Smooth muscle cell (in vitro differentiated cells): ENCODE measurements around the gene MTSS2. TPM values are rescaled to one million over a fixed set of nuclear protein-coding genes. Genes with fewer than 3 reads are reported as not detected.
A peak's percentile ranks its signal among the peaks of the same experiment; 100 is the strongest.

Source experiments
- DNase-seq: peaks from one replicate; lab custom pipeline; 2025; ENCODE audit not compliant: unreplicated experiment; lab: John Stamatoyannopoulos, UW
- H2AFZ ChIP-seq: fragments of 200-600 bp; sonication (generic); 2 replicates; pipeline ENCODE4 v1.6.0; 2016; ENCODE audit warnings: antibody characterized with exemption, low read depth, mild to moderate bottlenecking
- H3F3A ChIP-seq: fragments of 200-600 bp; sonication (generic); 2 replicates; pipeline ENCODE4 v1.6.0; 2017; ENCODE audit warnings: antibody characterized with exemption, low read depth
- H3K27ac ChIP-seq: fragments of 200-600 bp; sonication (generic); 2 replicates; pipeline ENCODE4 v1.5.1; 2016; ENCODE audit warnings: low read depth, mild to moderate bottlenecking
- H3K27me3 ChIP-seq: fragments of 200-600 bp; sonication (generic); 2 replicates; pipeline ENCODE4 v1.6.1; 2016; ENCODE audit warnings: low read depth, mild to moderate bottlenecking
- H3K36me3 ChIP-seq: fragments of 200-600 bp; sonication (generic); 2 replicates; pipeline ENCODE4 v1.5.1; 2016; ENCODE audit warnings: low read depth
- H3K4me1 ChIP-seq: fragments of 200-600 bp; sonication (generic); 2 replicates; pipeline ENCODE4 v1.5.1; 2016; ENCODE audit warnings: low read depth
- H3K4me2 ChIP-seq: fragments of 200-600 bp; sonication (generic); 2 replicates; pipeline ENCODE4 v1.6.0; 2016; ENCODE audit warnings: mild to moderate bottlenecking
- H3K4me3 ChIP-seq: fragments of 200-600 bp; sonication (generic); 2 replicates; pipeline ENCODE4 v1.5.1; 2016; ENCODE audit warnings: mild to moderate bottlenecking
- H3K79me2 ChIP-seq: fragments of 200-600 bp; sonication (generic); 2 replicates; pipeline ENCODE4 v1.6.0; 2016; ENCODE audit warnings: low read depth, mild to moderate bottlenecking
- H3K9ac ChIP-seq: fragments of 200-600 bp; sonication (generic); 2 replicates; pipeline ENCODE4 v1.6.0; 2016; ENCODE audit warnings: low read depth
- H3K9me3 ChIP-seq: fragments of 200-600 bp; sonication (generic); replicated peaks from 2 replicates; pipeline ENCODE4 v1.5.1; 2016; ENCODE audit warnings: low read depth
- H4K20me1 ChIP-seq: fragments of 200-600 bp; sonication (generic); 2 replicates; pipeline ENCODE4 v1.6.0; 2016; ENCODE audit warnings: low read depth
- WGBS: methylation state at CpG from one replicate; pipeline ENCODE4 v1.1.7; 2016; ENCODE audit warnings: low lambda C conversion rate; 5-methylcytosine and 5-hydroxymethylcytosine counted together
- polyA plus RNA-seq: library from polyadenylated mRNA; unstranded; fragments of >200 nt; fragmentation: Nextera tagmentation; extraction: Ambion mirVana; gene quantifications from 2 replicates; pipeline ENCODE4 v1.2.1, GENCODE V29; 2016
- total RNA-seq: library from RNA; depleted of rRNA; stranded (reverse); fragments of >200 nt; gene quantifications from 2 replicates; pipeline ENCODE4 v1.2.3, GENCODE V29; 2014
- TF ChIP-seq, protein P1 (sequence below): fragments of 200-600 bp; sonication (generic); IDR thresholded peaks from 2 replicates; pipeline ENCODE4 v1.5.1; 2017; ENCODE audit warnings: borderline replicate concordance, mild to moderate bottlenecking, antibody characterized with exemption; ENCODE audit not compliant: insufficient read depth, poor library complexity, severe bottlenecking

Gene MTSS2
- total and polyA plus RNA-seq, 2 experiments from 2014 or later = 4.2 to 19.5 TPM

DNA sequence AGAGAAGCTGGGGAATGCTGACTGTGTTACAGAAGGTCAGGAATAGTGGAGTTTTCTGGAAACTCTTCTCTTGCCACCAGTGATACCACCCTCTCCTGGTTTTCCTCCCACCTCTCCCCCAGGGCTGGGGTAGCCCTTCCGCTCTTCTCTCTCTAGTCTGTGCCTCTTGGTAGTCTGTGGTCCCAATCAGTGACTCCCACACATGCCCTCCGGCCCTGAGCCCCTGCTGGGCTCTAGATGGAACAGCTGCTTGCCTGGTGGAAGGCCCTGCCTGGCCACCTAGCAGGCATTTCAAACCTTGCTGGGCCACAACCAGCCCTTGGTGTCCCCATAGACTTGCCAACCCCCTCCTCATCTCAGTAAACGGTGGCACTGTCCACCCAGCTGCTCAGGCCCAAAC lies 15.2 kb upstream of the MTSS2 start:
- peaks cover 10% of the 10 kb centered on the region for H3K4me1 ChIP-seq
- no peak overlapping the region for H3K4me2 ChIP-seq
- H3K9ac ChIP-seq = no peak overlapping the region
- no peaks in the 10 kb centered on the region for H3K36me3 ChIP-seq
- H3K27me3 ChIP-seq = no peaks in the 10 kb centered on the region
- H3K27ac ChIP-seq = no peak overlapping the region
- H3F3A ChIP-seq = peaks cover 9% of the 10 kb centered on the region
- no peaks in the 10 kb centered on the region for H3K9me3 ChIP-seq
- TF ChIP-seq, protein P1, sequence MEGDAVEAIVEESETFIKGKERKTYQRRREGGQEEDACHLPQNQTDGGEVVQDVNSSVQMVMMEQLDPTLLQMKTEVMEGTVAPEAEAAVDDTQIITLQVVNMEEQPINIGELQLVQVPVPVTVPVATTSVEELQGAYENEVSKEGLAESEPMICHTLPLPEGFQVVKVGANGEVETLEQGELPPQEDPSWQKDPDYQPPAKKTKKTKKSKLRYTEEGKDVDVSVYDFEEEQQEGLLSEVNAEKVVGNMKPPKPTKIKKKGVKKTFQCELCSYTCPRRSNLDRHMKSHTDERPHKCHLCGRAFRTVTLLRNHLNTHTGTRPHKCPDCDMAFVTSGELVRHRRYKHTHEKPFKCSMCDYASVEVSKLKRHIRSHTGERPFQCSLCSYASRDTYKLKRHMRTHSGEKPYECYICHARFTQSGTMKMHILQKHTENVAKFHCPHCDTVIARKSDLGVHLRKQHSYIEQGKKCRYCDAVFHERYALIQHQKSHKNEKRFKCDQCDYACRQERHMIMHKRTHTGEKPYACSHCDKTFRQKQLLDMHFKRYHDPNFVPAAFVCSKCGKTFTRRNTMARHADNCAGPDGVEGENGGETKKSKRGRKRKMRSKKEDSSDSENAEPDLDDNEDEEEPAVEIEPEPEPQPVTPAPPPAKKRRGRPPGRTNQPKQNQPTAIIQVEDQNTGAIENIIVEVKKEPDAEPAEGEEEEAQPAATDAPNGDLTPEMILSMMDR = no peak
- DNase-seq = no peak
- no peaks in the 10 kb centered on the region for H3K79me2 ChIP-seq
- 77% methylated on average over 3 of the region's 3 CpGs for WGBS
- H3K4me3 ChIP-seq = no peak overlapping the region
- H2AFZ ChIP-seq = no peak overlapping the region
- no peaks in the 10 kb centered on the region for H4K20me1 ChIP-seq

DNA sequence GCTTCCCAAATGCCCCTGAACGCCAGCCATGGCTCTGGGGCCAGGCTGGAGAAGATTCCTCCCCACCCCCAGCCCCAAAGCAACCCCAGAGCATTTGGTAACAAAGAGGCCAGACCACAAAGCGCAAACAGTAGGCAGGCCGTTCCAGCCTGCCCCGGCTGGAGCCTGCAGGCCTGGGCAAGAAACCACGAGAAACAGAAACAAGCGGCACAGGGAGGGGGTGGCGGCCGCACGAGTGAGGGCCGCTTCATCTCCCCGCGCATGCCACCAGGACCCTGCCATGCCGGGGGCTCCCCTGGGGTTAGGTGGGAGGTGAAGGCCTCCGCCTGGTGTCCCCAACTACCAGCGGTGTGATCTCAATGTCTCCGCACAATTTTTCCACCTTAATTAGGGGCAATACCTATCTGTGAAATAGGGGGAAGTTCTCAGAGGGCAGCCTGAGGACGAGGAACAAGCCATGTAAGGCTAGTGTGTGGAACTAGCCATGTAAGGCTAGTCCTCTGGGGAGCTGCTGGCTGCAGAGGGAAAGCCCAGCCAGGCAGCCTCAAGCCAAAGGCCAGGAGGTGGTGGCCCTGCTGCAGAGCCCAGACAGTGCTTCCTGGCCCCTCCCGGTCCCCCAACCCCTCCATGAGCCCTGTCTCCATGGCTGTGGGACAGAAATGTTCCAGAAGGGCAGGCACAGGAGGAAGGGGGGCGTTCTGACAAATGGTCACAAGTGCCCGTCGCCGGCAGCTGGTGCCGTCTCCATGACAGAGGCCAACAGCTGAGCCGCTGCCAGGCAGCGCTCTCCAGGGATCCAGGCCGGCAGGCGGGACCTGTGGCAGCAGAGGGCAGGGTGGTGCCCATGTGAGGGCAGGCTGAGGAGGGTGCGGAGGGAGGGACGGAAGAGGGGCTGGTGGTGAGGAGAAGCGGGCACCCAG lies 14.5 kb upstream of the MTSS2 start:
- no peak overlapping the region for H2AFZ ChIP-seq
- 81% methylated on average over 28 of the region's 30 CpGs for WGBS

DNA sequence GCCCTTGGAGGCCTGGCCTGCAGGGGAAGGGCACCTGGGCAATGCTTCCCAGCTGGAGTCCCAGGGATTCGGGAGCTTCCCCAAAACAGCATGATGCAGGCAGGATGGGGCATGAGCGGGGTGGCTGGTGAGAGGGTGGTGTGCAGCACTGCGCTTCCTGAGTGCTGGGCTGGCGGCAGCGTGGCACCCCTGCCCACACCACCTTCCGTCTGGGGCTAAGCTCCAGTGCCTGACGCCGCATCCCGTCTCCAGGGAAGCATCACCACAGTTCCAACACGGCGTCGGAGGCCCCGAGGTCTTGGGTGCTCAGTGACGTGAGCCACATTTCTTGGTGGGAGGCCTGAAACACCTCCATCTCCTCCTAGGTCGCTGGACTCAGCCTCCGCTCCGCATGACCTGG lies 13.8 kb upstream of the MTSS2 start:
- WGBS = 96% methylated on average over 17 of the region's 17 CpGs
- peaks cover 13% of the 10 kb centered on the region for H3K4me1 ChIP-seq
- no peaks in the 10 kb centered on the region for H3K27me3 ChIP-seq
- H3K27ac ChIP-seq = no peak overlapping the region
- no peaks in the 10 kb centered on the region for H3K36me3 ChIP-seq
- no peak for DNase-seq
- no peaks in the 10 kb centered on the region for H3K9me3 ChIP-seq
- H3K4me3 ChIP-seq = no peak overlapping the region
- peaks cover 9% of the 10 kb centered on the region for H3F3A ChIP-seq
- no peak overlapping the region for H2AFZ ChIP-seq
- no peak overlapping the region for H3K9ac ChIP-seq
- no peaks in the 10 kb centered on the region for H3K79me2 ChIP-seq
- TF ChIP-seq, protein P1 = no peak
- peak overlapping the region; percentile 40 for H3K4me2 ChIP-seq
- H4K20me1 ChIP-seq = no peaks in the 10 kb centered on the region

More for the DNA sequence above, 14.5 kb upstream of the MTSS2 start:
- no peaks in the 10 kb centered on the region for H3K27me3 ChIP-seq
- H3K36me3 ChIP-seq = no peaks in the 10 kb centered on the region
- no peak overlapping the region for H3K27ac ChIP-seq
- peak overlapping the region; percentile 40 for H3K4me2 ChIP-seq
- DNase-seq = no peak
- H3K9me3 ChIP-seq = no peaks in the 10 kb centered on the region
- no peak overlapping the region for H3K4me3 ChIP-seq
- no peaks in the 10 kb centered on the region for H4K20me1 ChIP-seq
- peaks cover 10% of the 10 kb centered on the region for H3K4me1 ChIP-seq
- H3F3A ChIP-seq = peaks cover 9% of the 10 kb centered on the region
- no peak overlapping the region for H3K9ac ChIP-seq
- H3K79me2 ChIP-seq = no peaks in the 10 kb centered on the region
- TF ChIP-seq, protein P1 = no peak

DNA sequence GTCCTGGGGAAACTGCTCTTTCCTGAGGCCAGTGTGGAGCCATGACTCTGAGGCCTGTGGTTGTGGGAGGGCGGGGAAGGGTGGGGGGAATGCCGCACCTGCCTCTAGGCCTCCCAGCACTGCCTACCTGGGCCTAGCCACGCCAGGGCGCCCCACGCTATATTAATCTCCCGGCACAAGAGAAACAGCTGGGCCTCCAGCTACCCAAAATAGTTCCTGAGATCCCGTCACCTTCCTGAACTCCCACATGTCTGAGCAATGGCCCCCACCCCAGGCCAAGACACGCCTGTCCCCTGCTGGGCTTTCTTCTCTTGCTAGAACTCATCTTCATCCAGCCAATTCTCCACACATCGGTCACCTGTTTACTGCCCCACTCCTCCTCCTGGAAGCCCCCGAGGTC lies 13.0 kb upstream of the MTSS2 start:
- Histone ChIP-seq H3K27me3 (no peaks in the 10 kb centered on the region), H2AFZ (no peak overlapping the region), H3K9me3 (no peaks in the 10 kb centered on the region), H3K4me2 (no peak overlapping the region), H4K20me1 (no peaks in the 10 kb centered on the region), H3K27ac (no peak overlapping the region), H3K36me3 (no peaks in the 10 kb centered on the region), H3K4me3 (no peak overlapping the region), H3F3A (peaks cover 4% of the 10 kb centered on the region), H3K9ac (no peak overlapping the region), H3K4me1 (peaks cover 17% of the 10 kb centered on the region), H3K79me2 (no peaks in the 10 kb centered on the region)
- TF ChIP-seq, protein P1 = no peak
- 88% methylated on average over 9 of the region's 10 CpGs for WGBS
- no peak for DNase-seq
